Mesenchymal stem cell (in vitro differentiated cells and primary cell): ENCODE data around the gene BEST1.
A peak's percentile ranks its signal among the peaks of the same experiment; 100 is the strongest.

Experiments
- DNase-seq: peaks from one replicate; pipeline ENCODE4 v3.0.0-alpha.2; 2013
- H2AFZ ChIP-seq: one replicate; pipeline ENCODE4 v1.6.1; 2013; ENCODE audit warnings: low read depth, mild to moderate bottlenecking, control low read depth, inconsistent platforms, low read length, moderate library complexity
- H2AK5ac ChIP-seq: 2 replicates; pipeline ENCODE4 v1.6.1; 2013; ENCODE audit warnings: low read length, moderate library complexity, mild to moderate bottlenecking, inconsistent platforms; ENCODE audit not compliant: severe bottlenecking
- H2BK120ac ChIP-seq: one replicate; pipeline ENCODE4 v1.6.1; 2013; ENCODE audit warnings: low read depth, mild to moderate bottlenecking, inconsistent platforms, low read length, moderate library complexity
- H2BK12ac ChIP-seq, 2 experiments: one replicate each; pipeline ENCODE4 v1.6.1; 2013; ENCODE audit warnings: inconsistent platforms in 2 of 2, low read length in 2 of 2, mild to moderate bottlenecking in 2 of 2, moderate library complexity in 2 of 2, control low read depth in 1 of 2
- H2BK15ac ChIP-seq: one replicate; pipeline ENCODE4 v1.6.1; 2013; ENCODE audit warnings: mild to moderate bottlenecking, low read depth, inconsistent platforms; ENCODE audit not compliant: poor library complexity, severe bottlenecking
- H2BK5ac ChIP-seq: 2 replicates; pipeline ENCODE4 v1.6.1; 2013; ENCODE audit warnings: low read depth, mild to moderate bottlenecking, low read length, control low read depth, inconsistent platforms; ENCODE audit not compliant: poor library complexity, severe bottlenecking
- H3K14ac ChIP-seq, 2 experiments: one replicate each; pipeline ENCODE4 v1.6.1; 2013; ENCODE audit warnings: inconsistent platforms in 2 of 2, low read length in 2 of 2, control low read depth in 1 of 2, mild to moderate bottlenecking in 1 of 2, moderate library complexity in 1 of 2
- H3K18ac ChIP-seq, 2 experiments: one replicate each; pipeline ENCODE4 v1.6.1; 2013; ENCODE audit warnings: inconsistent platforms in 2 of 2, low read length in 2 of 2, control low read depth in 1 of 2, low read depth in 1 of 2, mild to moderate bottlenecking in 1 of 2
- H3K23ac ChIP-seq, 2 experiments: one replicate each; pipeline ENCODE4 v1.6.1; 2013; ENCODE audit warnings: inconsistent platforms in 2 of 2, low read length in 2 of 2, mild to moderate bottlenecking in 2 of 2, moderate library complexity in 2 of 2, control low read depth in 1 of 2
- H3K27ac ChIP-seq: 2 replicates; pipeline ENCODE4 v1.5.1; 2013; ENCODE audit warnings: mild to moderate bottlenecking, moderate library complexity, low read length, control low read depth, inconsistent platforms; ENCODE audit not compliant: poor library complexity, severe bottlenecking
- H3K27me3 ChIP-seq, 2 experiments: 2 replicates each; pipeline versions ENCODE4 v1.6.1 to v1.7.0; 2013; ENCODE audit warnings: low read length in 2 of 2, mild to moderate bottlenecking in 2 of 2, moderate library complexity in 2 of 2, control low read depth in 1 of 2, inconsistent platforms in 1 of 2; ENCODE audit not compliant: control insufficient read depth in 1 of 2, insufficient read depth in 1 of 2
- H3K36me3 ChIP-seq, 2 experiments: 2 replicates each; pipeline versions ENCODE4 v1.6.1 to v1.7.0; 2013; ENCODE audit warnings: low read length in 2 of 2, control low read depth in 1 of 2, inconsistent platforms in 1 of 2, low read depth in 1 of 2, mild to moderate bottlenecking in 1 of 2; ENCODE audit not compliant: insufficient read depth in 2 of 2, control insufficient read depth in 1 of 2
- H3K4ac ChIP-seq, 2 experiments: one replicate each; pipeline ENCODE4 v1.6.1; 2013; ENCODE audit warnings: inconsistent platforms in 2 of 2, low read length in 2 of 2, mild to moderate bottlenecking in 2 of 2, moderate library complexity in 2 of 2, control low read depth in 1 of 2, low read depth in 1 of 2
- H3K4me1 ChIP-seq: 2 replicates; pipeline ENCODE4 v1.6.1; 2013; ENCODE audit warnings: low read depth, low read length, control low read depth; ENCODE audit not compliant: control insufficient read depth, insufficient read depth
- H3K4me2 ChIP-seq: 2 replicates; pipeline ENCODE4 v1.6.1; 2013; ENCODE audit warnings: low read length, mild to moderate bottlenecking, inconsistent platforms; ENCODE audit not compliant: poor library complexity, severe bottlenecking
- H3K4me3 ChIP-seq, 2 experiments: 2 replicates each; pipeline versions ENCODE4 v1.5.1 to v1.7.0; 2013; ENCODE audit warnings: low read length in 2 of 2, mild to moderate bottlenecking in 2 of 2, control low read depth in 1 of 2, low read depth in 1 of 2; ENCODE audit not compliant: insufficient read depth in 1 of 2
- H3K79me1 ChIP-seq: replicated peaks from 2 replicates; pipeline ENCODE4 v1.6.1; 2013; ENCODE audit warnings: mild to moderate bottlenecking, control low read depth, low read length, inconsistent platforms; ENCODE audit not compliant: poor library complexity, severe bottlenecking
- H3K9ac ChIP-seq: 2 replicates; pipeline ENCODE4 v1.7.0; 2013; ENCODE audit warnings: mild to moderate bottlenecking, low read length, moderate library complexity
- H3K9me3 ChIP-seq: 2 replicates; pipeline ENCODE4 v1.7.0; 2013; ENCODE audit warnings: mild to moderate bottlenecking, low read length; ENCODE audit not compliant: control insufficient read depth
- H4K8ac ChIP-seq: one replicate; pipeline ENCODE4 v1.6.1; 2013; ENCODE audit warnings: inconsistent platforms, mild to moderate bottlenecking, low read length, moderate library complexity
- H4K91ac ChIP-seq: one replicate; pipeline ENCODE4 v1.6.1; 2013; ENCODE audit warnings: mild to moderate bottlenecking, low read length, inconsistent platforms
- WGBS: methylation state at CpG from one replicate; pipeline ENCODE4 v1.1.7; 2013; ENCODE audit warnings: mixed read lengths; 5-methylcytosine and 5-hydroxymethylcytosine counted together

Gene BEST1

GRCh38 chr11:61971248-61972111 is 21.3 kb downstream of the BEST1 start:
- DNase-seq: peak; percentile 99
- H2BK5ac ChIP-seq: peak overlapping the region; percentile 21
- H3K4me1 ChIP-seq: peaks cover 34% of the 10 kb centered on the region
- peak overlapping the region; percentile 86 for H3K27ac ChIP-seq
- peak overlapping the region; percentile 27 for H4K91ac ChIP-seq
- H3K4ac ChIP-seq: peak overlapping the region; percentile 16 to 67
- H3K79me1 ChIP-seq: peaks cover 5% of the 10 kb centered on the region
- peak overlapping the region; percentile 16 for H2AK5ac ChIP-seq
- no peaks in the 10 kb centered on the region for H3K9me3 ChIP-seq
- H3K4me3 ChIP-seq: peak overlapping the region in 1 of 2 experiments; percentile 54
- H2BK120ac ChIP-seq: peak overlapping the region; percentile 90
- peak overlapping the region in 1 of 2 experiments; percentile 46 for H3K14ac ChIP-seq
- H3K9ac ChIP-seq: peak overlapping the region; percentile 94
- H3K27me3 ChIP-seq: no peaks in the 10 kb centered on the region
- H2BK12ac ChIP-seq: peak overlapping the region; percentile 30 to 99
- WGBS: 38% methylated on average over 14 of the region's 16 CpGs
- no peak overlapping the region for H3K4me2 ChIP-seq
- H2BK15ac ChIP-seq: peak overlapping the region; percentile 1
- H3K23ac ChIP-seq: peak overlapping the region in 1 of 2 experiments; percentile 2
- H4K8ac ChIP-seq: peak overlapping the region; percentile 9
- no peak overlapping the region for H2AFZ ChIP-seq
- peak overlapping the region; percentile 33 to 49 for H3K18ac ChIP-seq
- H3K36me3 ChIP-seq: peaks cover 0 to 4% of the 10 kb centered on the region in 2 experiments

- Histone ChIP-seq H3K18ac (peak overlapping the region; percentile 88 to 98), H2BK120ac (peak overlapping the region; percentile 90), H2BK5ac (no peak overlapping the region), H3K9me3 (no peaks in the 10 kb centered on the region), H3K79me1 (peaks cover 5% of the 10 kb centered on the region), H2BK12ac (peak overlapping the region; percentile 80 to 92), H3K4me1 (peaks cover 34% of the 10 kb centered on the region), H4K91ac (peak overlapping the region; percentile 91), H3K14ac (peak overlapping the region in 1 of 2 experiments; percentile 79), H3K4me2 (peak overlapping the region; percentile 27), H3K36me3 (no peaks in the 10 kb centered on the region), H3K27me3 (no peaks in the 10 kb centered on the region), H3K27ac (peak overlapping the region; percentile 86), H2AK5ac (peak overlapping the region; percentile 98), H2AFZ (no peak overlapping the region), H3K4ac (peak overlapping the region; percentile 87 to 99), H3K4me3 (peak overlapping the region in 1 of 2 experiments; percentile 61), H3K23ac (peak overlapping the region in 1 of 2 experiments; percentile 43), H4K8ac (peak overlapping the region; percentile 62), H3K9ac (peak overlapping the region; percentile 92), H2BK15ac (no peak overlapping the region)
- WGBS: 47% methylated on average over 4 of the region's 7 CpGs
- no peak for DNase-seq
Measured at GRCh38 chr11:61972112-61972671, 22.0 kb downstream of the BEST1 start.

GRCh38 chr11:61972672-61973475 is 22.7 kb downstream of the BEST1 start:
- Histone ChIP-seq H3K9ac (peak overlapping the region; percentile 92), H2BK15ac (no peak overlapping the region), H4K8ac (peak overlapping the region; percentile 88), H3K4me2 (peak overlapping the region; percentile 27), H3K27me3 (no peaks in the 10 kb centered on the region), H2BK5ac (peak overlapping the region; percentile 31), H3K36me3 (no peaks in the 10 kb centered on the region), H3K4ac (peak overlapping the region; percentile 87 to 99), H2BK12ac (peak overlapping the region; percentile 81 to 99), H3K4me1 (peaks cover 34% of the 10 kb centered on the region), H3K18ac (peak overlapping the region; percentile 94 to 98), H3K14ac (peak overlapping the region in 1 of 2 experiments; percentile 88), H3K9me3 (no peaks in the 10 kb centered on the region), H2AFZ (peak overlapping the region; percentile 0), H2AK5ac (peak overlapping the region; percentile 98), H3K23ac (no peak overlapping the region), H3K27ac (peak overlapping the region; percentile 86), H3K4me3 (peak overlapping the region in 1 of 2 experiments; percentile 61), H4K91ac (peak overlapping the region; percentile 87), H3K79me1 (peaks cover 5% of the 10 kb centered on the region), H2BK120ac (peak overlapping the region; percentile 90)
- DNase-seq: peak; percentile 97
- 64% methylated on average over 10 of the region's 11 CpGs for WGBS
